Measurements from ENCODE around the gene GNG3.

DNA sequence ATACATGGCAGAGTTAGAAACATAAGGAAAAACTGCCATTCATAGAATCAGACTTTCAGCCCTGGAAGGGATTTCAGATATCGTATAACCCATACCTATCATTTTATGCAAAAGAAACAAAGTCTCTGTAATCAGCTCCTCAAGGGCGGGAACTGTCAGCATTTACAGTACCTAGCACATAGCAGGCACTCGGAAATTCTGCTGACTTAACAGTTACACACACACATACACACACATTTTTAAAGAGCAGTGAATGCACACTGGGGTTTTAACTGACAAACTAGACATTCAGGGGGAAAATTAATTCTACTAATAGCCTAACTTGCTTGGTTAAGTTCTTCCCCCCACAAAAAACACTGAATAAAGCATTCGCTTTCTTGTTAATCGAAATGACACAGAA is 8.7 kb downstream of the GNG3 start:
- TF ChIP-seq, protein P1, sequence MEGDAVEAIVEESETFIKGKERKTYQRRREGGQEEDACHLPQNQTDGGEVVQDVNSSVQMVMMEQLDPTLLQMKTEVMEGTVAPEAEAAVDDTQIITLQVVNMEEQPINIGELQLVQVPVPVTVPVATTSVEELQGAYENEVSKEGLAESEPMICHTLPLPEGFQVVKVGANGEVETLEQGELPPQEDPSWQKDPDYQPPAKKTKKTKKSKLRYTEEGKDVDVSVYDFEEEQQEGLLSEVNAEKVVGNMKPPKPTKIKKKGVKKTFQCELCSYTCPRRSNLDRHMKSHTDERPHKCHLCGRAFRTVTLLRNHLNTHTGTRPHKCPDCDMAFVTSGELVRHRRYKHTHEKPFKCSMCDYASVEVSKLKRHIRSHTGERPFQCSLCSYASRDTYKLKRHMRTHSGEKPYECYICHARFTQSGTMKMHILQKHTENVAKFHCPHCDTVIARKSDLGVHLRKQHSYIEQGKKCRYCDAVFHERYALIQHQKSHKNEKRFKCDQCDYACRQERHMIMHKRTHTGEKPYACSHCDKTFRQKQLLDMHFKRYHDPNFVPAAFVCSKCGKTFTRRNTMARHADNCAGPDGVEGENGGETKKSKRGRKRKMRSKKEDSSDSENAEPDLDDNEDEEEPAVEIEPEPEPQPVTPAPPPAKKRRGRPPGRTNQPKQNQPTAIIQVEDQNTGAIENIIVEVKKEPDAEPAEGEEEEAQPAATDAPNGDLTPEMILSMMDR (conservative IDR thresholded peaks at IDR 0.05; ENCODE audit: low read depth in 2 of 2) = no peak
- TF ChIP-seq EZH2 (IDR thresholded peaks at IDR 0.05; ENCODE audit: low read depth, unreplicated experiment) = no peak
- TF ChIP-seq POLR2AphosphoS5 (IDR thresholded peaks at IDR 0.05; ENCODE audit: low read depth) = no peak
- TF ChIP-seq REST (IDR thresholded peaks at IDR 0.05; ENCODE audit: unreplicated experiment) = no peak
- TF ChIP-seq EZH2phosphoT487 (IDR thresholded peaks at IDR 0.05; ENCODE audit: unreplicated experiment) = no peak
- TF ChIP-seq CREB1 (CRISPR knock-in tag; IDR thresholded peaks at IDR 0.05; ENCODE audit: low read depth) = no peak
- TF ChIP-seq ZNF114 (CRISPR knock-in tag; IDR thresholded peaks at IDR 0.05) = no peak

Measured in GM23338 (cell line).